PC-9 (cell line): ENCODE data around the gene ARMH1.

Experiments
- EZH2 ChIP-seq: fragments of 200-600 bp; sonication (generic); IDR thresholded peaks from 2 replicates; pipeline ENCODE4 v1.8.0; 2017; ENCODE audit warnings: antibody characterized with exemption, low read depth
- TF ChIP-seq, protein P1 (sequence below): fragments of 200-600 bp; sonication (generic); conservative IDR thresholded peaks from 2 replicates; pipeline ENCODE4 v1.6.1; 2017; ENCODE audit warnings: mixed run types, antibody characterized with exemption, mild to moderate bottlenecking, moderate library complexity

DNA sequence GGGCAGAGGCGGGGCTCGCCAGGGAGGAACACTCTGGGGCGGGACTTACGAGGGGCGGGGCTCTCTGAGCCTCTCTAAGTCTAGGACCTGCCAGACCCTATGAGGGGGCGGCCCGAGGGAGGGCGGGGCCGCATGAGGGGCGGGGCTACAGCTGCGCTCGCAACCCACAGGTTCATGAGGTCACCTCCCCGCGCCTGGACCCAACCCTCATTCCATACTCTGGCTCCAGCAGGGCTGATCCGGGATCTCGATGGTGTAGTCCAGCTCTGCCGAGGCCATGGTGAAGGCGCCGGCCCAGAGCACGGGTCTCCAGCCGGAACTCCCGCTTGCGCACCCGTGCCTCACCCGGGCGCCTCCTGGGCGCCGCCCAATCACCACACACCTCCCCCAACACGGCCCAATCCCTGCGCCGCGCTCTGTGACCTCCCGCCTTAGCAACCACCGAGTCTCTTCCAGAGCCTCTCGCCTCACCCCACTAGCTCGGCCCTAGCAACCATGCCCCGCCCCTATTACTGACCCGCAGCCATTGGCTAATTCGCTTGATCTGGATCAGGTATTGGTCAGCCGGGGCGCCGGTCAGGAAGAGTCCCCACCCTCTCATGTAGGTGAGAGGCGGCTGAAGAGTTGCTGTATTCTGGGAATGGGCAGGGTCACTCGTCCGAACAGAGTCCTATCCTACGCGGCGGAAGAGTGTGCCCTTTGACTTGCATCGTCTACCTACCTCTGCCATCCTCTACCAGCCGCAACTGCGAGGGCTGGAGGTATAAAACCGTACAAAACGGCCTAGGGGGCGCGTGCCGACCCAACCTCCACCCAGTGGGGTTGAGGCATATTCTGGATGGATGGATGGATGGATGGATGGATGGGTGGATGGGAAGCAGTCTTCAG is at the start of gene ARMH1, which contains the start of gene TMEM53:
- TF ChIP-seq, protein P1, sequence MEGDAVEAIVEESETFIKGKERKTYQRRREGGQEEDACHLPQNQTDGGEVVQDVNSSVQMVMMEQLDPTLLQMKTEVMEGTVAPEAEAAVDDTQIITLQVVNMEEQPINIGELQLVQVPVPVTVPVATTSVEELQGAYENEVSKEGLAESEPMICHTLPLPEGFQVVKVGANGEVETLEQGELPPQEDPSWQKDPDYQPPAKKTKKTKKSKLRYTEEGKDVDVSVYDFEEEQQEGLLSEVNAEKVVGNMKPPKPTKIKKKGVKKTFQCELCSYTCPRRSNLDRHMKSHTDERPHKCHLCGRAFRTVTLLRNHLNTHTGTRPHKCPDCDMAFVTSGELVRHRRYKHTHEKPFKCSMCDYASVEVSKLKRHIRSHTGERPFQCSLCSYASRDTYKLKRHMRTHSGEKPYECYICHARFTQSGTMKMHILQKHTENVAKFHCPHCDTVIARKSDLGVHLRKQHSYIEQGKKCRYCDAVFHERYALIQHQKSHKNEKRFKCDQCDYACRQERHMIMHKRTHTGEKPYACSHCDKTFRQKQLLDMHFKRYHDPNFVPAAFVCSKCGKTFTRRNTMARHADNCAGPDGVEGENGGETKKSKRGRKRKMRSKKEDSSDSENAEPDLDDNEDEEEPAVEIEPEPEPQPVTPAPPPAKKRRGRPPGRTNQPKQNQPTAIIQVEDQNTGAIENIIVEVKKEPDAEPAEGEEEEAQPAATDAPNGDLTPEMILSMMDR = no peak
- no peak for TF ChIP-seq EZH2
